GM18511 (cell line): ENCODE measurements around the gene SPATA25.
"Not testable (repeated sequence)": the region's sequence is repeated elsewhere in the genome, so short reads cannot be mapped to it uniquely, and the experiment has no call there.

Experiments used
- ATAC-seq: cut with Tn5 transposase; IDR thresholded peaks from one replicate; pipeline ENCODE4 v1.9.1; 2021; ENCODE audit warnings: mild to moderate bottlenecking, moderate library complexity; ENCODE audit not compliant: unreplicated experiment

The SPATA25 gene

GRCh38 chr20:45894797-45895196, 7.4 kb upstream of the SPATA25 start:
- no peak for ATAC-seq

- no peak for ATAC-seq
Measured at GRCh38 chr20:45893831-45894230, 6.4 kb upstream of the SPATA25 start.

- no peak for ATAC-seq
Measured at GRCh38 chr20:45892828-45893500, 5.5 kb upstream of the SPATA25 start.

DNA sequence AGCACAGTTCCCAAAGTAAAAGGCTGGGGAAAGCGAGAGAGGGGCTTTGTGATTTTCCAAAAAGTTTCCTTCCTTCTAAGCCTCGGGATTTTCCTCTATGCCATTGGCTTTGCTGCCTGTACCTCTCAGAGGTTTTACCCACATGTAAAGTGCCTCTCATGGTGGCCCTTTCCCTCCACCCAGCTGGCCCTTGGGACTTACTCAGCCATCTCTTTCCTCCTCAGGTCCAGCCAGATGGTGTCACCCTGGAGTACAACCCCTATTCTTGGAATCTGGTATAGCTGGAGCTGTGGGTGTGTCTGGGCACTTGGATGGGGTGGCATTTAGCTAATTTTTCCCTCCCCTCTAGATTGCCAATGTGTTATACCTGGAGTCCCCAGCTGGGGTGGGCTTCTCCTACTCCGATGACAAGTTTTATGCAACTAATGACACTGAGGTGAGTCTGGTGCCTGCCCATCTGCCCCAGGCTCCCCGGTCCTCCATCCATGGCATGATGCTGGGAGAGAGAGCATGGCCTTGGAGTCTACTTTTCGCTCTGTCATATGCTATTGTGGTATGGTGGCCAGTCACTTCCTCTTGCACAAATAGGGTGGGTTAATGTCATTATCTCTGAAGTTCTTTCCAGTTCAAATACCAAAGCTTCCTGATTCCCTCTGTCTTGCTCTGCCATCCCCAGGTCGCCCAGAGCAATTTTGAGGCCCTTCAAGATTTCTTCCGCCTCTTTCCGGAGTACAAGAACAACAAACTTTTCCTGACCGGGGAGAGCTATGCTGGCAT, 4.8 kb upstream of the SPATA25 start:
- ATAC-seq, result no peak

DNA sequence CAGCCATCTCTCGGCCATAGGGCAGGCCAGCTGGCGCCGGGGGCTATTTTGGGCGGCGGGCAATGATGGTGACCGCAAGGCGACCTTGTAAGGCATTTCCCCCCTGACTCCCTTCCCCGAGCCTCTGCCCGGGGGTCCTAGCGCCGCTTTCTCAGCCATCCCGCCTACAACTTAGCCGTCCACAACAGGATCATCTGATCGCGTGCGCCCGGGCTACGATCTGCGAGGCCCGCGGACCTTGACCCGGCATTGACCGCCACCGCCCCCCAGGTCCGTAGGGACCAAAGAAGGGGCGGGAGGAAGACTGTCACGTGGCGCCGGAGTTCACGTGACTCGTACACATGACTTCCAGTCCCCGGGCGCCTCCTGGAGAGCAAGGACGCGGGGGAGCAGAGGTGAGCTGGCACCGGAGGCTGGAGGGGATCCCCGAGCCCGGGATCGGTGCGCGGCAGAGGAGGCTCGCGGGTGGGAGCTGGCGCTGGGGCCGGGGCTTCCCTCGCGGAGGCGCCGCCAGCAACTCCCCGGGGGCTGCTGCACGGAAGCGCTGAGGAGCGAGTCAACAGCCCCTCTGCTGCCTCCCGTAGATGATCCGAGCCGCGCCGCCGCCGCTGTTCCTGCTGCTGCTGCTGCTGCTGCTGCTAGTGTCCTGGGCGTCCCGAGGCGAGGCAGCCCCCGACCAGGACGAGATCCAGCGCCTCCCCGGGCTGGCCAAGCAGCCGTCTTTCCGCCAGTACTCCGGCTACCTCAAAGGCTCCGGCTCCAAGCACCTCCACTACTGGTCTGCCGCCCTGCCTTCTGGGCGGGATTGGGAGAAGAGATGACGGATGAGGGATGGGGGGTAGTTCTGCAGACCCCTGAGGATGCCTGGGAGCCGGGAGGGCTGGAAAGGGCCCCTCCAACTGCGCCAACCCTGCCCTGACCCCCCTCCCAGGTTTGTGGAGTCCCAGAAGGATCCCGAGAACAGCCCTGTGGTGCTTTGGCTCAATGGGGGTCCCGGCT, 3.9 kb upstream of the SPATA25 start, which contains the start of the genes CTSA and NEURL2:
Gene CTSA, plus strand, starts transcription at position 351 of the 999 bp plus-strand sequence. Its CDS starts 234 bp downstream, at position 585.
Gene NEURL2, minus strand, starts transcription at position 224 of the 999 bp plus-strand sequence. Its CDS starts 217 bp downstream, at position 7.
- ATAC-seq, result peak; percentile 80

DNA sequence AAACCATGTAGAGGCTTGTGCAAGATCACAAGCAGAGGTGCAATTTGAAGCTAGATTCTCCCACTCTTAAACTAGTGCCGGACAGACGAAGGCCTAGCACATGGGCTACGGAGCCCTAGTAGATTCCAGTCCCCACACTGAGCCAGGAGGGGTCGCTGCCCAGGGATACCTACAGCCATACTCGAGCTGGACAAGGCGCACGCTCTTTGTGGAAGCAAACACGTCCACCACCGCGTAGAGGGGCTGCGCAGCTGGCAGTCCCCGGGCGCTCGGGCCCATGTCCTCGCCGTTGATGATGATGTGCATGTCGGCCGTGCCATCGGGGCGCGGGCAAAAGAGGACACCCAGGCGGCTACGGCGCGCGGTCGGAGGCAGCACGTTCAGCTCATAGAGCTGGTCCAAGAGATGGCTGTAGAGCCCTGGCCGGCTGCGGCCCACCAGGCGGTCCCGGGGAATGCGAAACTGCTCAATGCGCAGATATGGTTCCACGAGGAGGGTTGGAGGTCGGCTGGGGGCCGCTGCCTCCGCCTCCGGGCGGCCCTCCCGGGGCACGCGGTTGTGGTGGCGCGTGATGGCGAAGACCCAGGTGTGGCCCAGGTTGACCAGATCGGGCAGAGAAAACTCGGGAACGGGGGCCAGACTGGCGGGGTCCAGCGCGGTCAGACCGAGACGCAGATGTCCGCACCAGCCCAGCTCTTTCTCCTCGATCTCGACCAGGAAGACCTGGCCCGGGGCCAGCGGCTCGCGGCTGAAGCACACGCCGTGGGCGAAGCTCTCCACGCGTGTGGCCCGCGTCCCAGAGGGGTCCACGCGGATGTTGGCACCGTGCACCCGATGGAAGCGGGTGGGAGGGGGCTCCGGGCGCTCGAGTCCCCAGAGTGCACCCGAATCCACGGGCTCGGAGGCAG, 2.9 kb upstream of the SPATA25 start:
- peak; percentile 41 for ATAC-seq

GRCh38 chr20:45888681-45889080, 1.3 kb upstream of the SPATA25 start:
- ATAC-seq, result no peak

GRCh38 chr20:45886590-45887345, 654 bp downstream of the SPATA25 start:
- ATAC-seq, result no peak

- no peak for ATAC-seq
Measured at GRCh38 chr20:45883100-45883469, 4.3 kb downstream of the SPATA25 start.

- ATAC-seq, result no peak
Measured at GRCh38 chr20:45882469-45883099, 4.8 kb downstream of the SPATA25 start.

DNA sequence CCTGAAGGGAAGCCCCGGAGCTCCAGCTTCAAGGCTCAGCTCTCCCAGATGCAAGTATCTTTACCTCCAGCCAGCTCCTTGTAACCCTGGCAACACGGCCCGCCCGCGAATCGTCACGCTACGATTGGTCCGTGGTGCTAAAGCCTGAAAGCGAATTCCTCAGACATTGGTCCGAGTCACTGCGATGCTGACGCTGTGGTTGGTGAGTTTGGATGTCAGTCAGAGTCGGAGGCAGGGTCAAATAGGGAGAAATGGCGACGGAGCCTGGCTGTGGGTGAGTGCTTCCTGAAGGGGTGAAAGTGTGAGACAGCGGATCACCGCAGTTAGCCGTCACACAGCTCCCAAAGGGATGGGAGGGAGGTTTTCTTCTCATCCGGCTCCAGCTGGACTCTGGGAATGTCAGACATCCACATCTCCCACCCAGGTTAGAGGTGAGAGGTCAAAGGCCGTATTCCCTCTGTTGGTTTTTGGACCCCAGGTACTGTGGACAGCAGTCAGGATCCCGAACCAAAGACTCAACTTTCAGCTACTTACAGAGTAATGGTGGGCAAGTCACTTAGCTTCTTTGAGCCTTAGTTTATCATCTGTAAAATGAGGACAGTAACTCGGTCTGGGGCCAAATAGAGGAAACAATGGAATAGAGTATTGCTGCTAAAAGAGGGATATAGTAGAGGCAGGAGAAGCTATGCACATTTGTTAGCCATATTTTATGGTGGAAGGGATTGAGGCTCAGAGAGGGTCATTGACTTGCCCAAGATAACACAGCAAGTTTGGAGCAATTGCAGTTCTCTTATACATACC, 6.2 kb downstream of the SPATA25 start, which contains the start of gene ZSWIM1:
Gene ZSWIM1, plus strand, starts transcription at position 240 of the 801 bp plus-strand sequence. CDS start 1,366 bp downstream, outside the sequence.
- ATAC-seq, result peak; percentile 98

DNA sequence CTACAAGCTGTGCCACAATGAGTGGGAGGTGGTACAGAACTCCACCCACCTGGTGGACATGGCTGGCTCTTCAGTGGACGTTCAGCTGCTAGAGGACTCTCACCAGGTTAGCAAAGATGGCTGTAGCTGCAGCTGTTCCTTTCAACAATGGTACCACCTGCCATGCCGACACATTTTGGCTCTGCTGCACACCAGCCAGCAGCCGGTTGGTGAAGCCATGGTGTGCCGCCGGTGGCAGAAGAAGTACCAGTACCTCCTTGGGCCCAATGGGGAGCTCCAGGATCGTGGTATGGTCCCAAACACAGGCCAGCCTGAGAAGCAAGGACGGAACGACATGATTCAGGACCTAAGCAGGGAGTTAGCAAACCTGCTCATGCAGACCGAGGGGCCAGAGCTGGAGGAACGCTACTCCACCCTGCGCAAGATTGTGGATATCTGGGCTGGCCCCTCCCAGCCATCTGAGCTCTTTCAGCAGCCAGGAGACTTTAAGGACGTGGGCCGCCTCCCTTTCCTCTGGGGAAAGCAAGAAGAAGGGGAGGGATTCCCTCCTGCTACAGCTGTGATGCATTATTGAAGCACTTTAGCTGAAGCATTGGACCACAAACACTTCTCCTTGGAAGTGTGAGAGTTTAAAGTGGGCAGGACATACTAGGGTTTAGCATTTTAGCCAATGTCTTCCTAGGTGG, 9.2 kb downstream of the SPATA25 start:
- no peak for ATAC-seq

GRCh38 chr20:45874576-45874975, 12.8 kb downstream of the SPATA25 start:
- no peak for ATAC-seq

DNA sequence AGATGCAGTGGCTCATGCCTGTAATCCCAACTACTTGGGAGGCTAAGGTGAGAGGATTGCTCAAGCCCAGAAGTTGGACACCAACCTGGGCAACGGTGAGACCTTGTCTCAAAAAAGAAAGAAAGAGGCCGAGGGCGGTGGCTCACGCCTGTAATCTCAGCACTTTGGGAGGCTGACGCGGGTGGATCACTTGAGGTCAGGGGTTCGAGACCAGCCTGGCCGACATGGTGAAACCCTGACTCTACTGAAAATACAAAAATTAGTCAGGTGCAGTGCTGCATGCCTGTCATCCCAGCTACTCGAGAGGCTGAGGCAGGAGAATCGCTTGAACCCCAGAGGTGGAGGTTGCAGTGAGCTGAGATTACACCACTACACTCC, 13.3 kb downstream of the SPATA25 start:
- not testable (repeated sequence) for ATAC-seq

- no peak for ATAC-seq
Measured at GRCh38 chr20:45873409-45874103, 13.9 kb downstream of the SPATA25 start.

- no peak for ATAC-seq
Measured at GRCh38 chr20:45872626-45873025, 14.8 kb downstream of the SPATA25 start.

- ATAC-seq, result no peak
Measured at GRCh38 chr20:45867819-45868176, 19.6 kb downstream of the SPATA25 start.
